ENCODE measurements around the gene TMEM185A.

GRCh38 chrX:149607699-149608098, 23.9 kb downstream of the TMEM185A start:
- TF ChIP-seq CTCF (IDR thresholded peaks at IDR 0.05; ENCODE audit: insufficient read depth, low read depth, low read length): no peak
- no peak for TF ChIP-seq EZH2 (IDR thresholded peaks at IDR 0.05; ENCODE audit: insufficient read depth, low read length)
